Activated CD8-positive, alpha-beta memory T cell treated with anti-CD3 and anti-CD28 coated beads, Interleukin-2, amount 50 U/mL, for 1 hour (primary cell): ENCODE data around the gene POLR3B.
"Not testable (repeated sequence)": the region's sequence is repeated elsewhere in the genome, so short reads cannot be mapped to it uniquely, and the experiment has no call there.

Experiments
- DNase-seq: peaks from one replicate; pipeline ENCODE4 v3.0.0-alpha.2; 2020; ENCODE audit errors: extremely low read depth

POLR3B gene

GRCh38 chr12:106461730-106462129 lies 104.2 kb downstream of the POLR3B start:
- DNase-seq = no peak

DNA sequence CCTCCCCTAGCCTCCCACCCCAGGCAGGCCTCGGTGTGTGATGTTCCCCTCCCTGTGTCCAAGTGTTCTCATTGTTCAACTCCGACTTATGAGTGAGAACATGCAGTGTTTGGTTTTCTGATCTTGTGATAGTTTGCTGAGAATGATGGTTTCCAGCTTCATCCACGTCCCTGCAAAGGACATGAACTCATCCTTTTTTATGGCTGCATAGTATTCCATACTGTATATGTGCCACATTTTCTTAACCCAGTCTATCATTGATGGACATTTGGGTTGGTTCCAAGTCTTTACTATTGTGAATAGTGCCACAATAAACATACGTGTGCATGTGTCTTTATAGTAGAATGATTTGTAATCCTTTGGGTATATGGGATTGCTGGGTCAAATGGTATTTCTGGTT lies 108.1 kb downstream of the POLR3B start:
- DNase-seq = not testable (repeated sequence)

- not testable (repeated sequence) for DNase-seq
These were observed 118.1 kb downstream of the POLR3B start for GRCh38 chr12:106475662-106476061.

- not testable (repeated sequence) for DNase-seq
These were observed 120.1 kb downstream of the POLR3B start for GRCh38 chr12:106477627-106478026.

- no peak for DNase-seq
These were observed 122.7 kb downstream of the POLR3B start for GRCh38 chr12:106480251-106480650.

- DNase-seq = no peak
These were observed 123.7 kb downstream of the POLR3B start for GRCh38 chr12:106481246-106481645.

DNA sequence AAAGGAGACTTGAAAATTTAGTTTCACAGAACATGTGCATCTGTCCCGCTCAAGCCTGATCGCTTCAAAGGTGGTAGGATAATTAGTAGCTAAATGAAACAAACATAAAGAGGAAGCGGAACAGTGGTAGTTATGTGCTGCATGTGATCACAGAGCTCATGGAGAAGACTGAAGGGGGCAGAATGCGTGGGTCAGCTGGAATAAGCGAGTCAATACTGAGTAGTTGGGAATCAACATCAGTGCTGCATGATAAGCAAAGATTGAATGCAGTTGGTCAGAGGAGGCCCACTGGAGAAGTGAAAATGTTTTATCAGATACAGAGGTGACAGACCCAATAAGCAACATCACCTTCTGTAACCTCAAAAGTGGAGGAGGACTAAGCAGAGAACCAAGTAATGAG lies 130.1 kb downstream of the POLR3B start:
- DNase-seq = no peak

DNA sequence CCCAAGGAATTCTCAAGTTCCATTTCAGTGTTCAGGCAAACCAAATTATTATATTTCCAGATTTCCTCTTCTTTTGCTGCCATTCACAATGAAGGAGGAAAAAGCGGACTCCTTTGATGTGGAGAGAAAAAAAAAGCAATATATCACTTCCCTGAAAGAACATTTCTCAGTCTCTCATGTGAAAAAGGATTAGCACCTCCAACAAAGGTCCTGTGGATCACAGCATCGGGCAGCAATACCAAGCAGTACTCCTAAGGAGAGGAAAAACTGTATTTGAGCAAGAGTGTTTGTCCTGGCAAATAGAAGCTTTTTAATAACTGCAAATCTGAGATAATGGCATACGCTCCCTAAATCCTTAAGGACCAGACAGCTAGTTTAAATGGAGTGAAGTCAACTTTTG lies 131.3 kb downstream of the POLR3B start:
- no peak for DNase-seq

DNA sequence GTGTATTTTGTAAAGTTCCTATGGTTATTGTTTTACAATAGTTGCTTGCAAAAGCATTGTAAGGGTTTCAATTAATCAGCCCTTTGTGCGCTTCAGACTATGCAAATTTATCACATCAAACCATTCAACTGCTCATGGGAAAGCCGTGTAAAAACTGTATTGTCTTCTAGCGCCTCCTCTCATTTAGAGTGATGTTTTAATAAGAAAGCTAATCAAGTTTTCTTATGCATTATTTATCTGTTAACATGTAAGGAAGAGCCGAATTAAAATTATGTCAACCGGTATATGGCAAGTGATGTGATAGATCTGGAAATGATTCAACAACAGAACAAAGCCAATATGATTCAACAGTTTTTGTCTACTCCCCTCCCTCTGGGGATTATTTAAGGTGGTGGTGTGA lies 132.7 kb downstream of the POLR3B start:
- no peak for DNase-seq

DNA sequence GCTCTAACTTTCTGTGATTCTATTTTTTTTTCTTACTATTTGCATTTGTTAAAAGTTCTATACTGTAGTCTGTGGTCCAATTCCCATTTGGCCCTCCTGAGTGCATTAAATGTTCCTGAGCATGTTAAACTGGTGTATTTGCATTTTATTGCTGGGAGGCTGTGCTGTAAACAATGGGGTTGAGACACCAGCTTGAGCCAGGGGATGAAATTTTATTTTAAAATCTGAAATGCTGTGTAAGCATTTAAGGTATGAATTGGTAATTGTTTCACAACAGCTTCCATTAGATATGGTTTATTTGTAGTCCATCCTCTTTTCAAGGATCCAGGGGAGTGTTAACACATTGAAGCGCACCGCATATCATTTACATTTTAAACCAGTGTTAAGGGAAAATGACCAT lies 135.3 kb downstream of the POLR3B start:
- no peak for DNase-seq

DNA sequence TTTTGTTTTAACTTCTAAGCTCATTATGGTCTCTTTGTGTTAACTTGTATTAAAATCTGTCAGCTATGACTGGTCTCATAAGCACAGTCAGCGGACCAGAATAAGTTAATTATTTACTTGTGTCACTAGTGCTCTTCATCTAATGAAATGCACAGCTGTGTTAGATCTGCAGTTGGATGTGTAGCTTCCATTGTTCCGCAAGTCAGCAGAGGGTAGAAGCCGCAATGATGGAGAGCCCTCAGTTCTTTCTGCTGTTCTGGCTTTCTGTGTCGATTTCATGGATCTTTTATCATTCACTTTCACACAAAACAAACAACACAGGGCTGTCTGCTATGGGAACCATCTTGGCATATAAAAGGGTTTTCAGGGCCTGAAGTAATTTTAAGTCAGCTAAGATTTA lies 136.0 kb downstream of the POLR3B start:
- no peak for DNase-seq

DNA sequence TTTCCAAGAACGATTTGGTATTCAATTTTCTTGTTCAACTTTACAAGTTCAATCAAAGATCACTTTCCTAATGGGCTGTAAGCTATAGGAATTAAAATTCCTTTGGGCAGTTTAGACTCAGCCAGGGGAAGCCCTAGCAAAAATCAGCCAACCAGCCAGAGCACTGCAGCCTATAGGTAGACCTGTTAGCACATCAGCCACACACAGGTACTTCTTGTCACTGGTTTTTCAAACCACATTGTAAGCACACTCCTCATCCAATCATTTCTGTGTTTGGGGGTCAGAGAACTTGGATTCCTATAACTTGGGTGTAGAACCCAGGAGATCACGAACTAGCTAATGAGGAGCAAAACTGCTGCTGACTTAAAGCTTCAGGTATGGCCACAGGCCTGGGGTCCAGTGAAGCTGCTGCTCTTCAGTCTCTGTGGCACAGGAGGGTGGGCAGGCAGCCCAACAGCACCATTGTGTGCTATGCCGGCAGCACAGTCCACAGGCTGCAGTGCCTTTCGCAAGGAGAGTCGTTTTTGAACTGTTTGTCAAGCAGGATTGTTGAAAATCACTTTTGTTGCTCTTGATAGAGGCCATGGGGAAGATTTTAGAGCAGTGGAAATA lies 137.9 kb downstream of the POLR3B start:
- DNase-seq = no peak

- DNase-seq = no peak
These were observed 140.5 kb downstream of the POLR3B start for GRCh38 chr12:106498056-106498455.

- no peak for DNase-seq
These were observed 142.1 kb downstream of the POLR3B start for GRCh38 chr12:106499628-106500027.

GRCh38 chr12:106506691-106507090 lies 149.1 kb downstream of the POLR3B start:
- DNase-seq = no peak

GRCh38 chr12:106508966-106509365 lies 151.4 kb downstream of the POLR3B start:
- no peak for DNase-seq

GRCh38 chr12:106511365-106511764 lies 153.8 kb downstream of the POLR3B start:
- DNase-seq = no peak

GRCh38 chr12:106517314-106517713 lies 159.8 kb downstream of the POLR3B start:
- DNase-seq = no peak

DNA sequence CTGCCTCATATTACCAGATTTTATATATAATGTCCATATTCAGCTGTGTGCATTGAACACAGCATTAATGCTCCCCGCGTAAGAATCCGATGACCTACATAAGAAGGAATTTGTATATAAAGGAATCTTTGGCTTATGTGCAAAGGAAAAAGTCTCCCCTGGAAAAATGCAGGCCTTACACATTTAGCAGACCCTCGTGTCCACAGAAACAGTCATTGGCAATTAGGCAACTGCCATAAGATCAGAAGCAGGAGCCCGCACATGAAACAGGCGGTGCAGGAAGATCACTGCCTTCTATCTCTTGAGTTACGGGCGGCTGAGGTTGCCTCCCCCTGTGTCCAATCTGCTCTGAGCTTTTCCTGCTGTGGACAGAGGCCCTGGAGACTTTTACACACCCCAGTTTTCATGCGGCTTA lies 162.1 kb downstream of the POLR3B start:
- no peak for DNase-seq

DNA sequence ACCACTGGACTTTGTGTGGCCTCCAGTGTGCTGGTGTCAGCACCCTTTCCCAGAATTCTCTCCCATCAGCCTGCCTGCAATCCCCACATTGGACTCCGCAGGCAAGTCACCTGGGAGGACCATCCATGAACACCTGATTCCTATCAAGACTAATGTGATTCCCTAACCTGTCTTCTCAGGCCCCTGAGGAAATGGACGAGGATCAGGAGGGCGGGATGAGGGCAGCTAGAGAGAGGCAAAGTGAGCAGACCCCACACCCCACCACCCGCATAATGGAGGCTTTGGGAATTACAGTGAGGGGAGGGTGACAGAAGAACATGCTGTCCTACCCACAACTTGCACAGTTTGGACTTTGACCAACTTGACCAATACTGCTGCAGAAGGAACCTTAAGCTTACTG lies 164.4 kb downstream of the POLR3B start:
- DNase-seq = no peak

- no peak for DNase-seq
These were observed 165.2 kb downstream of the POLR3B start for GRCh38 chr12:106522708-106523107.

DNA sequence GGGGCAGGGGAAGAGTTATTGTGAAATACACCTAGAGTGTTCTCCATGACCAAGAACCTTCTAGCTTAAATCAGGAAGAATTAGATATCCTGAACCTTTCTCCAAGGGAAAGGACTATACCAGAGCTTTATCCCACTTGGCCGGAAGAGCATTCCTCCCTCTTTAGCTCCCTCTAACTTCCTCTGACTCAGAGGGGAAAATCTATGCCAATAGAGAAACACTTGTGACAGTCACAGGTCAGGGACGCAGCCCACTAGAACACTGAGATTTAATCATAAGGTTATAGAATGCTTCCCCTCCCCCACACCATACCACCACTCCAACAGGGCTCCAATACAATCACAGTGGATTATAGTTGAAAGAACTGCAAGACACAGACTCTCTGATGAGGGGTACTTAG lies 169.8 kb downstream of the POLR3B start:
- no peak for DNase-seq

DNA sequence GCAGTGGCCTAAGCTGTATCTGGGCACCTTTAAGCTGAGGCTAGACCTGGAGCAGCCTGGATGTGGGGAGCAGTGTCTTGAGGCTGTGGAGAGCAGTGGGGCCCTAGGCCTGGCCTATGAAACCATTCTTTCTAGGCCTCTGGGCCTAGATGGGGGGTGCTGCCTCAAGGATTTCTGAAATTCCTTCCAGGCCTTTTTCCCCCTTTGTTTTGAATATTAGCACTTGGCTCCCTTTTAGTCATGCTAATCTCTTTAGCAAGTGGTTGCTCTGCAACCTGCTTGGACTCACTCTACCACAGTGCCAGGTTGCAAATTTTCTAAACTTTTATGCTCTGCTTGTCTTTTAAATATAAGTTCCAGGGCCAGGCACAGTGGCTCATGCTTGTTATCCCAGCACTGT lies 183.7 kb downstream of the POLR3B start:
- DNase-seq = no peak

DNA sequence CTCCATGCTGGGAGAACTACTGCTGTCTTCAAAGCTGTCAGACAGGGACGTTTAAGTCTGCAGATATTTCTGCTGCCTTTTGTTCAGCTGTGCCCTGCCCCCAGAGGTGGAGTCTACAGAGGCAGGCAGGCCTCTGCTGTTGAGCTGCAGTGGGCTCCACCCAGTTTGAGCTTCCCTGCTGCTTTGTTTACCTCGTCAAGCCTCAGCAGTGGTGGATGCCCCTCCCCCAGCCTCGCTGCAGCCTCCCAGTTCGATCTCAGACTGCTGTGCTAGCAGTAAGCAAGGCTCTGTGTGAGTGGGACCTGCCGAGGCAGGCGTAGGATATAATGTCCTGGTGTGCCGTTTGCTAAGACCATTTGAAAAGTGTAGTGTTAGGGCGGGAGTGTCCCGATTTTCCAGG lies 193.9 kb downstream of the POLR3B start:
- DNase-seq = no peak
